ENCODE data around the gene SERPINB8. TPM values are rescaled to one million over a fixed set of nuclear protein-coding genes. Genes with fewer than 3 reads are reported as not detected.
"Not testable (repeated sequence)": the region's sequence is repeated elsewhere in the genome, so short reads cannot be mapped to it uniquely, and the experiment has no call there.

SERPINB8 gene
- polyA plus RNA-seq (2013, experiment 1 of 2; ENCODE audit: insufficient read length) = 15.9 TPM
- polyA plus RNA-seq (2013, experiment 2 of 2; ENCODE audit: insufficient read length) = 14.8 TPM

DNA sequence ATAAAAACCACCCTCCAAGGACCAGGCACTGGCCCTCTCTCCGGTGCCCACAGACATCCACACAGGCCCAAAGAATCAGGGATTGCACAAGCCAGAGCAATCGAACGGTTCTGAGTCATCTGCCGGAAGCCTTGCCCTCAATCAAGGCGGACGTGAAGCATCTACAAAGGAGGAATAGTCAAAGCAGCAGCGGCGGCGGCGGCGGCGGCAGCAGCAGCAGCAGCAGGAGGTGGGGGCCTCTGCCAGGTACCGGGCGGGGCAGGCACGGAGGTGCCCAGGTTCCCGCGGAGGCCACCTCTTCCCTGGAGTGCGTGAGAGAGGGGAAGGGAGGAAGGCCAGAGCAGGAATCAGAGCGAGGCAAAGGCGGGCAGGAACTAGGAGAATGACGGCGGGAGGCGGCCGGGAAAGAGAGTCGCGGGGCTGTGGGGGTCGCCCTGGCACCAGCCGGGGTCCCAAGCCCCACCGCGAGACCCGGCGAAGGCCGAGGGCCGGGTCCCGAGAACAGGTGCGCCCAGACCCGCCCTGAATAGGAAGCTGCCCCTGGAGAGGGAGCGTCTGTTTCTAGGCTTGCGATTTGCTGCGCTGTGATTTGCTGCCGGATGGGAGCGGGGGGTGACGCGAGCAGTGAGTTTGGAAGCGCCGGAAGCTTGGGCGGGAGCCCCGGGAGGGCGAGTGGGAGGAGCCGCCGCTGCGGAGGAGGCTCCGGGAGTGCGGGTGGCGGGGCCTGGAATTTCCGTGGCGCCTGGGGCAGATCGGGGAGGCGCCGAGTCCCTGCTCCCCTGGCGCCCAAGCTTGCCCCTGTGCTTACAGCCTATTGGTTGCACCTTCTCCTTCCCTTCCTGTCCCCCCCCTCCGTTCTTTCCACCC is at the start of gene SERPINB8:
Gene SERPINB8, plus strand, starts transcription at position 140 of the 867 bp plus-strand sequence. CDS start 8,228 bp downstream, outside the sequence.
- peak; percentile 96 for DNase-seq

GRCh38 chr18:63922049-63922448 is 47.8 kb upstream of the SERPINB8 start:
- no peak for DNase-seq

DNA sequence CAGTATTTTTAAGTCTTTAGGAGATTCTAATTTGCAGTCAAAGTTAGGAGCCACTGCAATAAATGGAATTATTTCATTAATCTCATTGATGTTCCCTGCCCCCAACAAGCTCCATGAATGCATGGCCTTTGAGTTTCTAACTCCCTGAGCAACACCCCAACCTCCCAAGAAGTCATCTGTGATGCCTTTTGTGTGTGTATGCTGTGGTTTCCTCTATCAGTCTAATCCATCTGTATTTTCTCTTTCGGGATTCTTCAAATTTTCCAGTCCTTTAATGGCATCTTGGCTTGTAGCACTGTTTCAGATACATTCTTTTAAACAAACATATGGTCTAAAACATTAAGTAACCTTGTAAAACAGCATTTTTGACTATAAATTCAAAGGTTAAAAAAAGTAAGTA is 45.3 kb upstream of the SERPINB8 start:
- peak; percentile 83 for DNase-seq

GRCh38 chr18:63928331-63928730 is 41.5 kb upstream of the SERPINB8 start:
- DNase-seq = no peak

- DNase-seq = not testable (repeated sequence)
These were observed 40.5 kb upstream of the SERPINB8 start for GRCh38 chr18:63929369-63929768.

DNA sequence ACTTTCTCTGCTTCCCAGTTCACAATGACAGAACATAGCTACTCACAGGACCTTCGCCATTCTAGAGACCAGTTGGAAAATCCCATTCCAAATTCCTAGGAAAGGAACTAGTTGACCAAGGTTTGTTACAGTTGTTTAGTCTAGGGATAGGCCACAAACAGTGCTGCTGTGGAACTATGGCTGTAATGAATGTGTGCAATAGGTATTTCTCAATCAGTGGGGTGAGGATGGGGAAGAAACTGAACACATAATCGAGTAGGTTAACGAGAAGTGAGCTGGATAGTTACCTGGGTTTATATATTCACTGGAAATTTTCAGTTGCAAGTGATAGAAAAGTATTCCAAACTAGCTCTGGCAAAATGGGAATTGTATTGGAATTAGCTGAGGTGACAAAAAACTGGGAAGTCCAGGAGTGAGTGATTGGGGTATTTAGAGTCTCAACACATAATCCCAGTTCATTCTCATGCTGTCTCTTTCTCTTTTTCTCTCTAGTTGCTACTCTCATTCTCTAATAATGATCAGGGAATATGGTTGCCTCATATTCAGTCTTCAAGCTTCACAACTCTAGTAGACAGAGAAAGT is 39.0 kb upstream of the SERPINB8 start:
- no peak for DNase-seq

DNA sequence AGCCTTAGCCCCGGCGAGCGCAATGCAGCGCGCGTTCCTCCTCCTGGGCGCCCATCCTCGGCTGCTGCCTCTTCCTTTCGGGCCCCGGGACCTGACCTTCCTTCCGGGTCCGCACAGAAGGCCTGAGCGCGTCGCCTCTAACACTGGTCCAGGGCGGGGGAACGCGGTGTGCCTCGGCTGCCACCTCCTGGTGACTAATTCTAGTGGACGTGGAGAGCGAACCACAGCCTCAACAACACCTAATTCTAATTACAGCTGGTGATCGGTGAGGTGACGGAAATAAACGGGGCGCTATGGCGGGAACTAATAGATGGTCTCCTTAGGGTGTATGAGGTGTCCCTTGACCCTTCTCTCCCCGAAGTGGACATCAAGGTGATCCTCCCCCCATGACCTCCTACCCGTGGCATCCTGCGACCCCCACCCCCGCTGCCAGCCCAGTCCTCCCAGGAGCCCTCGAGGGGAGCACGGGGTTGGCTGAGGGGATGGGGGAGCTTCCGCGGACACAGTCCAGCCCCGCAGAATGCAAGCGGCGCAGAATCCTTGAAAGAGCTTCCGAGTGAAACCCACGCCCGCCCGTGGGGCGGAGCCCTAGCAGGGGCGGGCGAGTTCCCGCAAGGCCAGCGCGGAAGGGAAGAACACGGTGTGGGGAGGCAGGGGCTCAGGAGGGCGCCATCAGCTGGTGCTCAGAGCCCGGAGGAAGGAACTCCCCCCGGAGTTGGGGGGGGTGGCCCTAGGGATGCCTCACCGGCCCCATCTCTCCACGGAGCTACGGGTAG is 33.5 kb upstream of the SERPINB8 start:
- DNase-seq = peak; percentile 74

DNA sequence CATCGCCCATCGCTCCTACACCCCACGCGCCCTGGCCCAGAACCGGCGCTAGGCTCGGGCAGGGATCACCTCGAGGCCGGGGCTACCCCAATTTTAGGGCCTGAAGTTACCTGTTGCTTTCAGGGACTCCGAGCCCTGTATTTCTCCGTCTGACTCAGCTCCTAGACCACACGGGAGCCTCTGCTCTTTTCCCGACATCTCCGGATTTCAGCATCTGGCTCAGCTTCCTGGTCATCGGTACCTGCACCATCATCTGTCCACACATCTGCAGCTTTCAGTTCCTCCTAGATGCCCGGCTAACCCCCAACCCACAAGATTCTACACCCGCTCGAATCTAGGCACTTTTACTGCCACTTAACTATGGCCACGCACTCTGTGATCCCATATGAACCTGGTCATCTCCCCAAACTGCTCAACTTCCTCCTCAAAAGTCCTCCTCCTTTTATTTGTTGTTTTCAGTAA is 32.9 kb upstream of the SERPINB8 start:
- no peak for DNase-seq

- DNase-seq = no peak
These were observed 29.9 kb upstream of the SERPINB8 start for GRCh38 chr18:63940008-63940407.

- not testable (repeated sequence) for DNase-seq
These were observed 29.3 kb upstream of the SERPINB8 start for GRCh38 chr18:63940543-63941050.

DNA sequence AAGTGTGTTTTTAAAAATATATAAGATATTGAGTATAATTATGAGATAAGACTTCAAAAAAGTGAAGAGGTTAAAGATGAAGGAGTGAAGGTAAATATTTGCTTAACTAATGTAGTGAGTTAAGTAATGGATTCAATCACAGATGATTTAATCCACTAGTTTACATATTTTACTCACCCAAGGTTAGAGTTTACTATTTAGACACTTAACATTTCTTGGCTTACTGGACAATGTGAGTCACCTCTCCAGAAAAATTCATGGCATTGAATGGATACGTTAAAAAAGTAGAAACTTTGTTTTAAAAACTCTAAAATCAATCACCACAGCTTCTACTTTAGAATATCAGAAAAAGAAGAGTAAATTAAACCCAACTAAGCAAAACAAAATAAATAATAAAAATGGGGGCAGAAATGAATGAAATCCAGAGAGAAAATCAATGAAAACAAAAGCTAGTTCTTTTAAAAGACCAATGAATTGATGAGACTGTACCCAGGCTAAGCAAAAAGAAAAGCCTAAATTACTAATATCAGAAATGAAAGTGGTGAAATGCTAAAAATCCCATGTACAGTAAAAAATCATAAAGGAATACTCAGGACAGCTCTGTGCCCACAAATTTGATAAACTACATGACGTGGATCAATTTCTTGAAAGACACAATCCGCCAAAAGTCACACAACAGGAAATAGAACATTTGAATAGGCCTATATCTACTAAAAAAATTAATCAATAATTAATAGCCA is 22.7 kb upstream of the SERPINB8 start:
- no peak for DNase-seq

- peak; percentile 25 for DNase-seq
These were observed 20.7 kb upstream of the SERPINB8 start, which contains the start of gene HMSD for GRCh38 chr18:63949068-63949737. Gene HMSD (plus strand): TSS chr18:63949301. CDS start chr18:63953456, 4,155 bp downstream.

- peak; percentile 54 for DNase-seq
These were observed 18.6 kb upstream of the SERPINB8 start for GRCh38 chr18:63951302-63951705.

DNA sequence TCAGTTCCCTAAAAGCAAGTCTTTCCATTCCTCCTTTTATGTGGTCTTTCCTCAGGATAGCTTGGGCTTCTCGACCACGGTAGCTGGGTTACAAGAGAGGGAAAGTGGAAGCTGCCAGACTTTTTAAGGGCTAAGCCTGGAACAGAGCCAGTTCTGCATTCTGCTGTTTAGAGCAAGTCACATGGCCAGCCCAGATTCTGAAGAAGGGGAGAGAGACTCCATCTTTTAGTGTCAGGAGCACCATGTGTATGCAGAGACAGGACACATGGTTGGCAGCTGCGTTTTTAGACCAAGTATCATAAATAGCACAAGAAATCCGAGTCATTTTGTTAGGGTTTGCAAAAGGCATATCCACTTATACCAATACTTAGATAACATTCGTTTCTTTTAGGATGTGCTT is 16.1 kb upstream of the SERPINB8 start:
- DNase-seq = peak; percentile 48

- peak; percentile 77 for DNase-seq
These were observed 13.1 kb upstream of the SERPINB8 start for GRCh38 chr18:63956755-63957154.

DNA sequence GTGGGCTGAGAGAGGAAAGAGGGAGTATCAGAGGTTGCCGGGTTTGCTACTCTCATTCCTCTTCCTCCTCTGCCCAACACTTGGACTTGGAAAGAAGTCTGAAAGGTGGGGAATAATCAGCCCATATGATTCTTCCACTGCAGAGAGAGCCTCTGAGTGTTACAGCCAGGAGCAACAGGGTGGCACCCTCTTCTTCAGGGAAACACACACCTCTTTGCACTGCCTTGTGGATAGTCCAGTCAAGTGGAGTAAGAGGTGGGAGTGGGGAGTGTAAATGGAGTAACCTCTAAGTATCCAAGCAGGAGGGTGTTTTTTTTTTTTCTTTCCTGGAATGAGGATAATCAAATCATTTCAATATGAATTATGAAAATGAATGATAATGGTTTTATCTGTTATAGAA is 9.0 kb upstream of the SERPINB8 start:
- DNase-seq = no peak

- DNase-seq = no peak
These were observed 8.4 kb upstream of the SERPINB8 start for GRCh38 chr18:63961435-63961980.

- no peak for DNase-seq
These were observed 7.7 kb upstream of the SERPINB8 start for GRCh38 chr18:63962137-63962536.

DNA sequence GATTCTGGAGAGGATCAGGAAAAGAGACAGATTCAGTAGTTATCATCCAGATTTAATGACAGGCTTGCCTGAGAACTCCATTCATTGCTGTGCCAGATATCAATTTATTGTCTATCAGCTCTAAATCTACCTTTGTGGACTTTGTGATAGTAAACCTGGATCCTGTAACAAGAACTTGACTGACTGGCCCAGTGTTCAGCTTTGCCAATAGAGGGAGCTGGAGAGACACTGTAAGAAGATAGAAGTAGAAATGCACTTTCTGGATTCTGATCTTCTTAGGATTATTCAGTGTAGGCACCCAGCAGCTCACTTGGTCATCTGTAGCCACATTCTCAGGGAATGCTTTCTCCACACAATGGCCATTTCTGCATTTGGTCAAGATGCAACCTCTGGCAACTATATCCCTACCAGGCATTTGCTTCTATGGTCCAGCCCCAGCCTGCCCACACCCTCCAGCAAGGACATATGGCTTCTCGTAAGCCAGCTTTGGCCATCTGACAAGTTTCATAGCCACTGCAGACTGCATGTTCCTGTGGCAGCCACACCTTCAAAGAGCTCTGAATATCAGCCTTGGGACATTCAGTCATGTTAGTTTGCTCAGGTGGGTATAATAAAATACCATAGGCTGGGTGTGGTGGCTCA is 6.1 kb upstream of the SERPINB8 start:
- DNase-seq = peak; percentile 59

GRCh38 chr18:63964908-63965307 is 5.0 kb upstream of the SERPINB8 start:
- DNase-seq = no peak

Data from fibroblast of skin of abdomen (primary cell).